Mucosa of descending colon (tissue), 3 donors: Measurements from ENCODE around the gene ATPAF2. TPM values are rescaled to one million over a fixed set of nuclear protein-coding genes. Genes with fewer than 3 reads are reported as not detected.
A peak's percentile ranks its signal among the peaks of the same experiment; 100 is the strongest.

Experiments used
- ATAC-seq: fragments of 200-7000 bp; cut with Tn5 transposase; one replicate; pipeline ENCODE4 v1.9.1; 2020; ENCODE audit warnings: mild to moderate bottlenecking, moderate library complexity
- DNase-seq, 3 donors: peaks; one replicate each; pipeline ENCODE4 v3.0.0-alpha.2; 2020
- H3K36me3 ChIP-seq: fragments of 200-600 bp; one replicate; pipeline ENCODE4 v1.8.0; 2021; ENCODE audit warnings: low read depth, mild to moderate bottlenecking
- H3K4me1 ChIP-seq: fragments of 200-600 bp; one replicate; pipeline ENCODE4 v1.8.0; 2021; ENCODE audit warnings: low read depth, mild to moderate bottlenecking
- H3K4me3 ChIP-seq: fragments of 200-600 bp; one replicate; pipeline ENCODE4 v1.8.0; 2021; ENCODE audit warnings: mild to moderate bottlenecking
- H3K9me3 ChIP-seq: fragments of 200-600 bp; one replicate; pipeline ENCODE4 v1.8.0; 2021; ENCODE audit warnings: mild to moderate bottlenecking
- CTCF ChIP-seq: fragments of 200-600 bp; IDR thresholded peaks from one replicate; pipeline ENCODE4 v1.8.0; 2022; ENCODE audit warnings: antibody characterized with exemption, mild to moderate bottlenecking
- intact Hi-C, 2 donors: fragments of 100-400 bp; cut with DNase I in 1 of 2; cut with micrococcal nuclease in 1 of 2; formaldehyde crosslinking; loops; one replicate each; pipeline versions ENCODE4 v1.11.0 to v1.11.1; 2022; cut with DNase I, micrococcal nuclease
- total RNA-seq, 3 donors: library from RNA; stranded (reverse); fragmentation: NEBNext Ultra II Directional in 2 of 3; extraction: Animal tissue kit (Norgen Biotek cat#: 25700) in 2 of 3; gene quantifications; one replicate each; pipeline versions ENCODE4 v1.2.1 to v1.2.4, GENCODE V29; 2021 to 2023
- donor health status: DM: no; HTN: no; CAD: no; lungs with moderate emphysema.
- donor health status: DM: no; HTN: no; CAD: no.
- donor health status: DM: no; HTN: yes; CAD: no.

The ATPAF2 gene
- total RNA-seq, 3 donors from 2014 or later: 26.0 to 33.9 (median 27.2) TPM

GRCh38 chr17:17994271-17995069, 44.5 kb downstream of the ATPAF2 start:
- DNase-seq (no peak), ATAC-seq (peak; percentile 12)
- H3K36me3 ChIP-seq: no peaks in the 10 kb centered on the region
- TF ChIP-seq CTCF: no peak
- no peak overlapping the region for H3K4me3 ChIP-seq
- intact Hi-C loops: no loop called here
- H3K9me3 ChIP-seq: no peaks in the 10 kb centered on the region
- no peaks in the 10 kb centered on the region for H3K4me1 ChIP-seq

GRCh38 chr17:17993852-17994251, 45.1 kb downstream of the ATPAF2 start:
- intact Hi-C loops: no loop called here
- DNase-seq: no peak
- no peaks in the 10 kb centered on the region for H3K4me1 ChIP-seq
- no peak for TF ChIP-seq CTCF
- H3K4me3 ChIP-seq: no peak overlapping the region
- H3K36me3 ChIP-seq: no peaks in the 10 kb centered on the region
- ATAC-seq: no peak
- H3K9me3 ChIP-seq: no peaks in the 10 kb centered on the region

GRCh38 chr17:17993366-17993765, 45.6 kb downstream of the ATPAF2 start:
- Histone ChIP-seq H3K9me3 (no peaks in the 10 kb centered on the region), H3K4me3 (no peak overlapping the region), H3K4me1 (no peaks in the 10 kb centered on the region), H3K36me3 (no peaks in the 10 kb centered on the region)
- intact Hi-C loops: no loop called here
- DNase-seq: no peak
- no peak for TF ChIP-seq CTCF
- no peak for ATAC-seq

- ATAC-seq: no peak
- no peak for TF ChIP-seq CTCF
Observed at GRCh38 chr17:17990282-17990681, 48.7 kb downstream of the ATPAF2 start.

GRCh38 chr17:17989618-17990017, 49.4 kb downstream of the ATPAF2 start:
- intact Hi-C loops: loop anchor here in 1 of 2 donors (10.0 kb wide), 1 partner anchor 45 kb away; the partner anchor contains the start of genes ATPAF2 and GID4
- DNase-seq: no peak
- no peak for ATAC-seq
- Histone ChIP-seq H3K4me1 (no peaks in the 10 kb centered on the region), H3K9me3 (no peaks in the 10 kb centered on the region), H3K36me3 (no peaks in the 10 kb centered on the region), H3K4me3 (no peak overlapping the region)
- no peak for TF ChIP-seq CTCF

More at GRCh38 chr17:17990282-17990681, 48.7 kb downstream of the ATPAF2 start:
- Histone ChIP-seq H3K4me1 (no peaks in the 10 kb centered on the region), H3K9me3 (no peaks in the 10 kb centered on the region), H3K4me3 (no peak overlapping the region), H3K36me3 (no peaks in the 10 kb centered on the region)
- DNase-seq: no peak
- intact Hi-C loops: no loop called here
